Testis (tissue), 2 donors: ENCODE results near the gene KLHL9.

Experiments
- CTCF ChIP-seq, 3 experiments: fragments of 450-650 bp in 2 of 3; fragments of 200-600 bp in 1 of 3; sonication (generic) in 1 of 3; IDR thresholded peaks; one replicate each; pipeline ENCODE4 v1.5.1; 2016 to 2019; ENCODE audit warnings: antibody characterized with exemption in 3 of 3, mild to moderate bottlenecking in 2 of 3, moderate library complexity in 1 of 3
- POLR2A ChIP-seq: fragments of 450-650 bp; IDR thresholded peaks from one replicate; pipeline ENCODE4 v1.6.1; 2017; ENCODE audit warnings: antibody characterized with exemption, mild to moderate bottlenecking, moderate library complexity

DNA sequence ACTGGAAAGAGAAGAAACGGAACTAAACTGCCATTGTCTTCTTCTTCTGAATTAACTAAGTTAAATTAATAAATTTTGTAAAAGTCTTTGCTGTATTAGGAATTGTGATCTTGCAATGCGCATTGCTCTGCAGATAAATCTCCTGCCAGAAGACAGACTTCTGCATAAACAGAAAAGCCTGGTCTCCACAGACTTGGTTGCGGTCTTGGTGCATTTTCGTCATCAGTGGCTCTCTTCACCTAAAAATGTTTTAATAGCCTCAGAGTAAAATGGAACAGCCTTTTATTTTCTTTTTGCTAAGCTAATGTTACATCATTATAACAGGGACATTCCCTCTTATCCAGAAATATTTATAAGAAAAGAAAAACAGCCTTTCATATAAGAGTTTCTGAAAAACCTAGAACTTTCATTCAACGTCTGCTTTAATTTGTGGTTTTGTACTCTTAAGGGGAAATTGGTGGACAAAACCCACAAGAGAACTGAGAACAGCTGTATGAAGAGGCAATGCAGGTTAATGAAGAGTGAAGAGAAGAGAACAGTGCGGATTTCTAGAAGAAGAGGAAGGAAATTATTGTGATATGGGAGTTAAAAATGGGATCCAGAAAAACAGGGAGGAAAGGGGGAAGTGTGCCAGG lies 40.2 kb downstream of the KLHL9 start:
- TF ChIP-seq POLR2A, result no peak
- no peak for TF ChIP-seq CTCF (IDR thresholded peaks at IDR 0.05)
